ENCODE measurements around the gene OPHN1. TPM values are rescaled to one million over a fixed set of nuclear protein-coding genes. Genes with fewer than 3 reads are reported as not detected.
"Not testable (repeated sequence)": the region's sequence is repeated elsewhere in the genome, so short reads cannot be mapped to it uniquely, and the experiment has no call there.

OPHN1 gene
- total RNA-seq, 1 experiment from 2014 or later, result 3.3 TPM

GRCh38 chrX:68077378-68077777 is 355.9 kb downstream of the OPHN1 start:
- POLR2A ChIA-PET (ENCODE audit: low non-redundant PET), result no interaction called here
- no TSS peak for BruUV-seq (replicated peaks)
- Histone ChIP-seq H3K9me3 (ENCODE audit: low read depth, low read length, poor library complexity, severe bottlenecking) (no peaks in the 10 kb centered on the region), H3K36me3 (ENCODE audit: insufficient read depth, low read length, poor library complexity, severe bottlenecking) (no peaks in the 10 kb centered on the region), H3K27ac (ENCODE audit: low read depth, low read length, poor library complexity, severe bottlenecking) (no peak overlapping the region), H3K4me3 (ENCODE audit: low read depth, low read length, poor library complexity, severe bottlenecking) (no peak overlapping the region), H3K4me1 (ENCODE audit: insufficient read depth, low read length, poor library complexity, severe bottlenecking) (no peaks in the 10 kb centered on the region), H3K27me3 (replicated peaks; ENCODE audit: insufficient read depth, low read depth, low read length, poor library complexity) (no peaks in the 10 kb centered on the region)
- TF ChIP-seq CTCF (conservative IDR thresholded peaks at IDR 0.05; ENCODE audit: low read depth, low read length) (no peak), EZH2 (IDR thresholded peaks at IDR 0.05; ENCODE audit: borderline replicate concordance, low read depth, low read length, poor library complexity, severe bottlenecking) (no peak)
- DNase-seq (ENCODE audit: low spot score), result no peak
- intact Hi-C loops (cut with micrococcal nuclease; ENCODE audit: unreplicated experiment), result no loop called here
- CTCF ChIA-PET, result no interaction called here

GRCh38 chrX:68072041-68072440 is 361.3 kb downstream of the OPHN1 start:
- no peaks in the 10 kb centered on the region for H3K9me3 ChIP-seq (ENCODE audit: low read depth, low read length, poor library complexity, severe bottlenecking)
- H3K4me1 ChIP-seq (ENCODE audit: insufficient read depth, low read length, poor library complexity, severe bottlenecking), result no peaks in the 10 kb centered on the region
- no peaks in the 10 kb centered on the region for H3K36me3 ChIP-seq (ENCODE audit: insufficient read depth, low read length, poor library complexity, severe bottlenecking)
- DNase-seq (ENCODE audit: low spot score), result peak; percentile 2
- ChIA-PET CTCF (no interaction called here), POLR2A (ENCODE audit: low non-redundant PET) (no interaction called here)
- no TSS peak for BruUV-seq (replicated peaks)
- intact Hi-C loops (cut with micrococcal nuclease; ENCODE audit: unreplicated experiment), result no loop called here
- no peak overlapping the region for H3K27ac ChIP-seq (ENCODE audit: low read depth, low read length, poor library complexity, severe bottlenecking)
- no peaks in the 10 kb centered on the region for H3K27me3 ChIP-seq (replicated peaks; ENCODE audit: insufficient read depth, low read depth, low read length, poor library complexity)
- no peak overlapping the region for H3K4me3 ChIP-seq (ENCODE audit: low read depth, low read length, poor library complexity, severe bottlenecking)
- TF ChIP-seq CTCF (conservative IDR thresholded peaks at IDR 0.05; ENCODE audit: low read depth, low read length) (no peak), EZH2 (IDR thresholded peaks at IDR 0.05; ENCODE audit: borderline replicate concordance, low read depth, low read length, poor library complexity, severe bottlenecking) (no peak)

GRCh38 chrX:68070119-68070518 is 363.2 kb downstream of the OPHN1 start:
- H3K9me3 ChIP-seq (ENCODE audit: low read depth, low read length, poor library complexity, severe bottlenecking); H3K27me3 ChIP-seq (replicated peaks; ENCODE audit: insufficient read depth, low read depth, low read length, poor library complexity); DNase-seq (ENCODE audit: low spot score); BruUV-seq (replicated peaks); H3K36me3 ChIP-seq (ENCODE audit: insufficient read depth, low read length, poor library complexity, severe bottlenecking); CTCF ChIA-PET; POLR2A ChIA-PET (ENCODE audit: low non-redundant PET); H3K27ac ChIP-seq (ENCODE audit: low read depth, low read length, poor library complexity, severe bottlenecking); H3K4me3 ChIP-seq (ENCODE audit: low read depth, low read length, poor library complexity, severe bottlenecking); H3K4me1 ChIP-seq (ENCODE audit: insufficient read depth, low read length, poor library complexity, severe bottlenecking); intact Hi-C loops (cut with micrococcal nuclease; ENCODE audit: unreplicated experiment): not testable (repeated sequence)

GRCh38 chrX:68061206-68061535 is 372.1 kb downstream of the OPHN1 start:
- Histone ChIP-seq H3K4me1 (ENCODE audit: insufficient read depth, low read length, poor library complexity, severe bottlenecking) (no peaks in the 10 kb centered on the region), H3K4me3 (ENCODE audit: low read depth, low read length, poor library complexity, severe bottlenecking) (no peak overlapping the region), H3K9me3 (ENCODE audit: low read depth, low read length, poor library complexity, severe bottlenecking) (no peaks in the 10 kb centered on the region), H3K27me3 (replicated peaks; ENCODE audit: insufficient read depth, low read depth, low read length, poor library complexity) (no peaks in the 10 kb centered on the region), H3K27ac (ENCODE audit: low read depth, low read length, poor library complexity, severe bottlenecking) (no peak overlapping the region), H3K36me3 (ENCODE audit: insufficient read depth, low read length, poor library complexity, severe bottlenecking) (no peaks in the 10 kb centered on the region)
- BruUV-seq (replicated peaks), result no TSS peak
- CTCF ChIA-PET, result no interaction called here
- TF ChIP-seq CTCF (conservative IDR thresholded peaks at IDR 0.05; ENCODE audit: low read depth, low read length), result no peak
- TF ChIP-seq EZH2 (IDR thresholded peaks at IDR 0.05; ENCODE audit: borderline replicate concordance, low read depth, low read length, poor library complexity, severe bottlenecking), result no peak
- no peak for DNase-seq (ENCODE audit: low spot score)
- intact Hi-C loops (cut with micrococcal nuclease; ENCODE audit: unreplicated experiment), result no loop called here
- POLR2A ChIA-PET (ENCODE audit: low non-redundant PET), result no interaction called here

Measured in A673 (cell line).